ENCODE measurements around the gene ZNF124.
A peak's percentile ranks its signal among the peaks of the same experiment; 100 is the strongest.
"Not testable (repeated sequence)": the region's sequence is repeated elsewhere in the genome, so short reads cannot be mapped to it uniquely, and the experiment has no call there.

The ZNF124 gene

GRCh38 chr1:247171443-247171842 lies 377 bp downstream of the ZNF124 start:
- DNase-seq, result not testable (repeated sequence)

- no peak for DNase-seq
Observed at GRCh38 chr1:247165674-247166073, 6.1 kb downstream of the ZNF124 start.

GRCh38 chr1:247164694-247165093 lies 7.1 kb downstream of the ZNF124 start:
- DNase-seq, result no peak

DNA sequence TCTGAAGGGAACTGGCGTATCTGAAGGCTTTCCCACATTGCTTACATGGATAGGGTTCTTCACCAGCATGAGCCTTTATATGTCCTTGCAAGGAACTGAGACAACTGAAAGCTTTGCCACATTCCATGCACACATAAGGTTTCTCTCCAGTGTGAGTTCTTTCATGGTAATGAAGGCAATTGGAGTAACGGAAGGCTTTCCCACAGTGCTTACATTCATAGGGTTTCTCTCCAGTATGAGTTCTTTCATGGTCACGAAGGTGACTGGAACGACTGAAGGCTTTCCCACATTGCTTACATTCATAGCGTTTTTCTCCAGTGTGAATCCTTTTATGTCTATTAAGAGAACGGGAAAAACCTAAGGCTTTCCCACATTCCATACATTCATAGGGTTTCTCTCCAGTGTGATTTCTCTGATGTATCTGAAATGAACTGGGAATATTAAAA lies 15.0 kb downstream of the ZNF124 start:
- DNase-seq, result no peak

- no peak for DNase-seq
Observed at GRCh38 chr1:247147781-247148180, 24.0 kb downstream of the ZNF124 start.

DNA sequence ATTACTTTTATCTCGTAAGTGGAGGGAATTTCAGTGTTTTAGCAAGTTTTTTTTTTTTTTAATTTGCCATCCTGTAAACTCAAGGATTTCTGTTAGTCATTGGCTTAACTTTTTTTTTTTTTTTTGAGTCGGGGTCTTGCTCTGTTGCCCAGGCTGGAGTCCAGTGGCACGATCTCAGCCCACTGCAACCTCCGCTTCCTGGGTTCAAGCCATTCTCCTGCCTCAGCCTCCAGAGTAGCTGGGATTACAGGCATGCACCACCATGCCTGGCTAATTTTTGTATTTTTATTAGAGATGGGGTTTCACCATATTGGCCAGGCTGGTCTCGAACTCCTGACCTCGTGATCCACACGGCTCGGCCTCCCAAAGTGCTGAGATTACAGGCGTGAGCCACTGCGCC lies 24.7 kb downstream of the ZNF124 start:
- not testable (repeated sequence) for DNase-seq

DNA sequence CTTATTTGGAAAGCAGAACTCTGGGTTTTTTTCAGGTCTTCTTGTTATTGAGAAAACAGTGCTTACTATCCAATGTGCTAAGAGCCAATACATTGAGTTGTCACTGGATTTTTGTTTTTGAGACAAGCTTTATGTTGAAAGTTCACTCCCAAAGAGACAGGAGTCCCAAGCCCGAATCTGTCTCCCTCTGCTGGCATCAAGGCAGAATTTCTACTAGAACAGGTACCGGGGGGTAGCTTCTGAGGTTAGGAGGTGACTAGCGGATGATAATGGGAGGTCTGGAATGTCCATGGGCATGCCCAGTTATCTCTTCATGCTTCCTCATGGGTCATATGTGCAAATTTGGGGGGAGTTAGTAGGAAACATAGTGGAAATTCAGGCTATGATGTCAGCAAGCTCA lies 25.1 kb downstream of the ZNF124 start:
- DNase-seq, result no peak

GRCh38 chr1:247145279-247145678 lies 26.5 kb downstream of the ZNF124 start:
- DNase-seq, result no peak

DNA sequence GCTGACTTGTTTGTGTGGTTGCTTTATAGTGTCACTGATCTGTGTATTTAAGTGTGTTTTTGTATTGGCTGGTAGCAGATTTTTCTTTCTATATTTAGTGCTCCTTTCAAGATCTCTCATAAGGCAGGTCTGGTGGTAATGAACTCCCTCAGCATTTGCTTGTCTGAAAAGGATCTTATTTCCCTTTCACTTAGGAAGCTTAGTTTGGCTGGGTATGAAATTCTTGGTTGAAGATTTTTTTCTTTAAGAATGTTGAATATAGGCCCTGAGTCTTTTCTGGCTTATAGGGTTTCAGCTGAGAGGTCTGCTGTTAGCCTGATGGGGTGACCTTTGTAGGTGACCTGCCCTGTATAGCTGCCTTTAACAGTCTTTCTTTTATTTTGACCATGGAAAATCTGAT lies 32.3 kb downstream of the ZNF124 start:
- DNase-seq, result not testable (repeated sequence)

- no peak for DNase-seq
Observed at GRCh38 chr1:247131236-247131635, 40.6 kb downstream of the ZNF124 start.

DNA sequence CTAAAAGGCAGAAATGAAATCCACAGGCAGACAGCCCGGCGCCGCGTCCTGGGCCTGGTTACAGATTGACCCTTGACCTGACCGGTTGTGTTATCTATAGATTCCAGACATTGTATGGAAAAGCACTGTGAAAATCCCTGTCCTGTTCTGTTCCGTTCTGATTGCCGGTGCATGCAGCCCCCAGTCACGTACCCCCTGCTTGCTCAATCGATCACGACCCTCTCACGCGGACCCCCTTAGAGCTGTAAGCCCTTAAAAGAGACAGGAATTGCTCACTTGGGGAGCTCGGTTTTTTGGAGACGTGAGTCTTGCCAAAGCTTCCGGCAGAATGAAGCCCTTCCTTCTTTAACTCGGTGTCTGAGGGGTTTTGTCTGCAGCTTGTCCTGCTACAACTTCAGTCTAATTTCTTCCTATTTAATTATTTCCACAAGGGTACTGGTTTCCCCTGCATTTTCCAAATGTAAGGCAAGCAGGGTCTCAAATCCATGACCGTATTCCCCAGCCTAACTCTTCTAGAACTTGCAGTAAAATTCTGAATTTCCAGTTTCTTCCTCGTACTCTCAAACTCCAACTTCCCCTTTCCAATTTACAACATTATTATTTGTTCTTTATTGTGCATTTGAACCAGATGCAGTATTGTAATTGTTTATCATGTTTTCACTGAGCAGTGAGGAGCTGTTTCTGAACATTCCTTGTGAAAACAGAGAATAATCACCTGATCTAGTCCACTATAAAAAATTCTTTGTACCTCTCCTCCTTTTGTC lies 44.1 kb downstream of the ZNF124 start:
- DNase-seq, result not testable (repeated sequence)

GRCh38 chr1:247126601-247127000 lies 45.2 kb downstream of the ZNF124 start:
- DNase-seq, result not testable (repeated sequence)

- not testable (repeated sequence) for DNase-seq
Observed at GRCh38 chr1:247126166-247126565, 45.7 kb downstream of the ZNF124 start.

- DNase-seq, result no peak
Observed at GRCh38 chr1:247121382-247121781, 50.4 kb downstream of the ZNF124 start.

DNA sequence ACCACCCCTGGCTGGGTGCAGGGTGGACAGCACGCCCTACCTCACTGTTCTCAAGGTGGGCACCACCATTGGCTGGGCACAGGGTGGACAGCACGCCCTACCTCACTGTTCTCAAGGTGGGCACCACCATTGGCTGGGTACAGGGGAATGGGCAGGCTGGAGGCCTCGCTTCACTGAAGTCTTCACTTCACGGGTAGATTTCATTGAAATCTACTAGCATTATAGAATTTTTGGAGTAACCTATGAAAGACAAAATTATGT lies 51.5 kb downstream of the ZNF124 start:
- DNase-seq, result not testable (repeated sequence)

GRCh38 chr1:247119600-247120407 lies 52.0 kb downstream of the ZNF124 start:
- no peak for DNase-seq

DNA sequence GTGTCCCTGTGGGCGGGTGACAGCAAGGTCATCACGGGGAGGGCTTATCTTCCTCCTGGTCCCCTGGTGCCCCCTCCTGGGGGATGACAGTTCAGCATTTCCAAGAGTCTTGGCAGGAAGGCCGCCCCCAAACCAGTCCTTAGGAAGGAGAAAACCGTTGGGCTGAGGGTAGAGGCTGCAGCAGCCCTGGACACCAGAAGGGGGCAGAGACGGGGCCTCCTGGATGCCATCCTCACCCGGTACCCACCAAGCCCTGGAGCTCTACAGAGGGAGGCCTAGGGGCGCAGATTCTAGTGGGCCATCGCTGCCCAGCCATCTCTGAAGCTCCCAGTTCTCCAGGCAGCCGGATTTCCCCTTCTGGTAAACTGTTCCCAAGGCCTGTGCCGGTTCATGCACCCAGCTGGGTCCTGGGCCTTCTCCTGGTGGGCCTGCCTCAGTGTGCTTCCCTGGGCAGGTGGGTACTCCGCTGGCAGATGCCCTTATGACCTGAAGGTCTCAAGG lies 52.8 kb downstream of the ZNF124 start:
- peak; percentile 19 to 38 for DNase-seq

DNA sequence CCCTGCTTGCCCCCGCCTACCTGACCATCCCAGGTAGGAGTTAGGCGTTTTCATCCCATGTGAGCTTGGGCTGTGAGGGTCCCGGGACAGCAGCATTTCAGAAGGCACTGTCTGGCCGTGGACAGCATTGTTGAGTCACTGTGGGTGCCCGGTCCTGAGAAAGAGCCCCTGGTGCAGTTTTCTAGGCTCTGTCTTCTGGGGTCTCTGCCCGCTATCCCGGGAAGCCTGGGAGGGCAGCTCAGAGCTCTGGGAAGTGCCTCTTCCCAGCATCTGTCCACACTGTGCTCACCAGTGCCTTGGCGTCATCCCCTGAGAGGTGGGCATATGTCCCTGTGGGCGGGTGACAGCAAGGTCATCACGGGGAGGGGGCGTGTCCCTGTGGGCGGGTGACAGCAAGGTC lies 56.3 kb downstream of the ZNF124 start:
- DNase-seq, result no peak

DNA sequence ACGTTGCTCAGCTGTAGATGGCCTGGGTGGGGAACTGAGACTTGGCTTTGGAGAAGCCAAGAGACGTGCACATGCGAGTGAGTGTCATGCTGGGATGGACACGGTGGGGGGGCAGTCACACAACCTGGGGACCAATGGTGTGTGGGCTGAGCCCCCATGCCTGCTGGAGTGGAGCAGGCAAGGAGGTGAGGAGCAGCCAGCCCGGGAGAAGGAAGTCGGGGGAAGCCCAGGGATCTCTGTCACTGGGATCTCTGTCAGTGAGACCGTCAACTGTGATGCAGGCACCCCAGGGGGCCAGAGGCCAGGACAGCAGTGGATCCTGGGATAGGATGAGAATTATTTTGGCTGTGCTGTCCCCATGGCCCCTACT lies 56.7 kb downstream of the ZNF124 start:
- no peak for DNase-seq

DNA sequence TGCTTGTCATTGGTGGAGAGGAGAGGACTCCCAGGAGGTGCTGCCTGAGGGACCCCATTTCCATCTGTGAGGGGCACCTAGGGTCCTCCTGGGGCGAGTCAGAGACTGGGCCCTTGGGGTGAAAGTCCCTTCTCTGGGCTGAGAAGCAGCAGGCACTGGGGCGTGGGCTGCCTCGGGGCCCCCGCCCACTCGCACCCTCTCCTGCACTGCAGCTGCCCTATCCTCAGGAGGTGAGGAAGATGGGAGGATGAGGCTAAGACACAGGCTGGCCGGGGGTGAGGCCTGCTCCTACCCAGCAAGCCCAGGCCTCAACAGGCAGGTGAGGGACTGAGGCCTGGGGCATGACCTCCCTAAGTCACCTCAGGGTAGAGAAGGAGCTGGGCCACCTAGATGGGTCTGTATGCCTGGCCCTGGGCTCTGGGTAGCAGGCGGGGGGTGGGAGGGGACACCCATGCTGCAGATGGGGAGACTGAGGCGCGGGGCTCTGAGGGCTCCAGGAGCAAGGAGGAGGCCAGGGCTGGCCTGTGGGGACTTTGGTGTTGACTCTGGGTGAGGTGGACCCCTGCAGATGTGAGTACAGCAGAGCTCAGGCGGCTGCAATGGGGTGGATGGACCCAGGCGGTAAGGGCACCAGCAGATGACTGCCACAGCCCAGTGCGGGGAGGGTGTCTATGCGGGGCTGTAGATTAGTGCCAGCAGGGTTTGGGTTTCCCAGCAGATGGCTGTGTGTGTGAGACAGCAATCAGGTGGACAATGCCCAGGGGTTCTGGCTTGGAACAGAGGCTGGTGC lies 57.3 kb downstream of the ZNF124 start:
- no peak for DNase-seq

GRCh38 chr1:247113733-247114271 lies 58.0 kb downstream of the ZNF124 start:
- no peak for DNase-seq

- no peak for DNase-seq
Observed at GRCh38 chr1:247113094-247113497, 58.7 kb downstream of the ZNF124 start.

DNA sequence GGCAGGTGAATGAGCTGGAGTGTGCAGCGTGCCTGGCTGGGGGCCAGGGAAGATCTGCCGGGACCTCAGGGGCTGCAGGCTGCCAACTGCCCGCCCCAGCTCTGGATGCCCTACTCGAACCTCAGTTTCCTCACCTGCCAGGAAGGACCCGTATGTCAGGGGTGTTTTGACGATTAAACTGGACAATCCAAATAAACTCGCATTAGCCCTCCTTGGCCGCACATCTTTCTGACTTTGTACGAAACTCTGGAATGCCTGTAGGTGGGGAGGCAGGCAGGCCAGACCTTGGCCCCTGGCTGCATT lies 59.4 kb downstream of the ZNF124 start:
- DNase-seq, result no peak

Data from NCI-H446 (cell line).